PFSK-1 (cell line): ENCODE results near the gene UGDH.

ENCODE experiments used
- POLR2AphosphoS5 ChIP-seq: IDR thresholded peaks from 2 replicates; pipeline ENCODE4 v1.6.1; 2012; ENCODE audit warnings: low read depth, mild to moderate bottlenecking, control low read depth, low read length, moderate library complexity
- SIN3A ChIP-seq: IDR thresholded peaks from 2 replicates; pipeline ENCODE4 v1.6.1; 2012; ENCODE audit warnings: mild to moderate bottlenecking, low read length, moderate library complexity, borderline replicate concordance; ENCODE audit not compliant: insufficient read depth
- TF ChIP-seq, protein P1 (sequence below), 2 experiments: IDR thresholded peaks; 2 replicates each; pipeline versions ENCODE4 v1.6.1 to v1.8.0; 2011 to 2012; ENCODE audit warnings: low read depth in 2 of 2, low read length in 2 of 2, control low read depth in 1 of 2, inconsistent platforms in 1 of 2, mild to moderate bottlenecking in 1 of 2, moderate library complexity in 1 of 2; ENCODE audit not compliant: insufficient read depth in 1 of 2

DNA sequence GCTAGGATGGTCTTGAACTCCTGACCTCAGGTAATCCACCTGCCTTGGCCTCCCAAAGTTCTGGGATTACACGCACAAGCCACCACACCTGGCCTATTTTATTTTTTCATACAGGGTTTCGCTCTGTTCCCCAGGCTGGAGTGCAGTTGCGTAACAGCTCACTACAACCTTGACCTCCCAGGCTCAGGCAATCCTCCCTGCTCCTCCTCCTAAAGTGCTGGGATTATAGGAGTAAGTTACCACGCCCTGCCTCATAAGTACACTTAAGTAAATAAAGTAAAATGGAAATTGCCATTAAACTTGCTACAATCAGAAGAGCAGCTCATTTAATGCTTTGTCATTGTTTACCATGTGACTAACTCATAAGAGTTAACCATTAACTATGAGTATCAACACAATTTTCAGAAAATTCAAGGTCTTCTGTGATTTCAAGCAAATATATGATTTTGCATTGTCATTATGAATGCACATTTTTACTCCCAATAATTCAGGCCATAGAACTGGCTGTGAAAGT lies 12.3 kb downstream of the UGDH start:
- no peak for TF ChIP-seq POLR2AphosphoS5
- TF ChIP-seq, protein P1, sequence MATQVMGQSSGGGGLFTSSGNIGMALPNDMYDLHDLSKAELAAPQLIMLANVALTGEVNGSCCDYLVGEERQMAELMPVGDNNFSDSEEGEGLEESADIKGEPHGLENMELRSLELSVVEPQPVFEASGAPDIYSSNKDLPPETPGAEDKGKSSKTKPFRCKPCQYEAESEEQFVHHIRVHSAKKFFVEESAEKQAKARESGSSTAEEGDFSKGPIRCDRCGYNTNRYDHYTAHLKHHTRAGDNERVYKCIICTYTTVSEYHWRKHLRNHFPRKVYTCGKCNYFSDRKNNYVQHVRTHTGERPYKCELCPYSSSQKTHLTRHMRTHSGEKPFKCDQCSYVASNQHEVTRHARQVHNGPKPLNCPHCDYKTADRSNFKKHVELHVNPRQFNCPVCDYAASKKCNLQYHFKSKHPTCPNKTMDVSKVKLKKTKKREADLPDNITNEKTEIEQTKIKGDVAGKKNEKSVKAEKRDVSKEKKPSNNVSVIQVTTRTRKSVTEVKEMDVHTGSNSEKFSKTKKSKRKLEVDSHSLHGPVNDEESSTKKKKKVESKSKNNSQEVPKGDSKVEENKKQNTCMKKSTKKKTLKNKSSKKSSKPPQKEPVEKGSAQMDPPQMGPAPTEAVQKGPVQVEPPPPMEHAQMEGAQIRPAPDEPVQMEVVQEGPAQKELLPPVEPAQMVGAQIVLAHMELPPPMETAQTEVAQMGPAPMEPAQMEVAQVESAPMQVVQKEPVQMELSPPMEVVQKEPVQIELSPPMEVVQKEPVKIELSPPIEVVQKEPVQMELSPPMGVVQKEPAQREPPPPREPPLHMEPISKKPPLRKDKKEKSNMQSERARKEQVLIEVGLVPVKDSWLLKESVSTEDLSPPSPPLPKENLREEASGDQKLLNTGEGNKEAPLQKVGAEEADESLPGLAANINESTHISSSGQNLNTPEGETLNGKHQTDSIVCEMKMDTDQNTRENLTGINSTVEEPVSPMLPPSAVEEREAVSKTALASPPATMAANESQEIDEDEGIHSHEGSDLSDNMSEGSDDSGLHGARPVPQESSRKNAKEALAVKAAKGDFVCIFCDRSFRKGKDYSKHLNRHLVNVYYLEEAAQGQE (IDR thresholded peaks at IDR 0.05; ENCODE audit: insufficient read depth in 1 of 2, low read depth in 2 of 2, low read length in 2 of 2) = no peak
- TF ChIP-seq SIN3A = no peak
